Neural progenitor cell (in vitro differentiated cells): Measurements from ENCODE around the gene ZCCHC7. TPM values are rescaled to one million over a fixed set of nuclear protein-coding genes. Genes with fewer than 3 reads are reported as not detected.
A peak's percentile ranks its signal among the peaks of the same experiment; 100 is the strongest.

Source experiments
- DNase-seq: peaks from one replicate; pipeline ENCODE4 v3.0.0-alpha.2; 2016; ENCODE audit warnings: low spot score
- H2AFZ ChIP-seq: fragments of 200-600 bp; sonication (generic); replicated peaks from 2 replicates; pipeline ENCODE4 v1.6.1; 2016; ENCODE audit warnings: antibody characterized with exemption
- H3F3A ChIP-seq: fragments of 200-600 bp; sonication (generic); 2 replicates; pipeline ENCODE4 v1.6.1; 2016; ENCODE audit warnings: antibody characterized with exemption, low read depth
- H3K27ac ChIP-seq: fragments of 200-600 bp; sonication (generic); 2 replicates; pipeline ENCODE4 v1.5.1; 2016; ENCODE audit warnings: mild to moderate bottlenecking
- H3K27me3 ChIP-seq: fragments of 200-600 bp; sonication (generic); 2 replicates; pipeline ENCODE4 v1.6.1; 2016; ENCODE audit warnings: mild to moderate bottlenecking, moderate library complexity
- H3K36me3 ChIP-seq: fragments of 200-600 bp; sonication (generic); 2 replicates; pipeline ENCODE4 v1.5.1; 2016
- H3K4me1 ChIP-seq: fragments of 200-600 bp; sonication (generic); 2 replicates; pipeline ENCODE4 v1.6.1; 2016; ENCODE audit warnings: mixed run types
- H3K4me2 ChIP-seq: fragments of 200-600 bp; sonication (generic); 2 replicates; pipeline ENCODE4 v1.6.1; 2016
- H3K4me3 ChIP-seq: fragments of 200-600 bp; sonication (generic); 2 replicates; pipeline ENCODE4 v1.5.1; 2016
- H3K79me2 ChIP-seq: fragments of 200-600 bp; sonication (generic); 2 replicates; pipeline ENCODE4 v1.6.1; 2016; ENCODE audit warnings: low read depth
- H3K9ac ChIP-seq: fragments of 200-600 bp; sonication (generic); 2 replicates; pipeline ENCODE4 v1.6.1; 2016
- H3K9me3 ChIP-seq: fragments of 200-600 bp; sonication (generic); 2 replicates; pipeline ENCODE4 v1.5.1; 2016; ENCODE audit warnings: low read depth
- H4K20me1 ChIP-seq: fragments of 200-600 bp; sonication (generic); 2 replicates; pipeline ENCODE4 v1.6.1; 2016; ENCODE audit warnings: low read depth
- H3K27ac Mint-ChIP-seq: 3 replicates; pipeline ENCODE4 v1.8.0; 2021; ENCODE audit warnings: mixed read lengths
- H3K27me3 Mint-ChIP-seq: 2 replicates; pipeline ENCODE4 v1.8.0; 2022; ENCODE audit warnings: low read depth, mild to moderate bottlenecking, inconsistent platforms, moderate library complexity, mixed read lengths; ENCODE audit not compliant: insufficient read depth
- H3K36me3 Mint-ChIP-seq: 3 replicates; pipeline ENCODE4 v1.8.0; 2021; ENCODE audit warnings: mixed read lengths
- H3K4me1 Mint-ChIP-seq: 3 replicates; pipeline ENCODE4 v1.8.0; 2021; ENCODE audit warnings: mixed read lengths
- H3K4me3 Mint-ChIP-seq: 3 replicates; pipeline ENCODE4 v1.8.0; 2021; ENCODE audit warnings: mild to moderate bottlenecking, moderate library complexity, mixed read lengths
- H3K9me3 Mint-ChIP-seq: 3 replicates; pipeline ENCODE4 v1.8.0; 2020; ENCODE audit warnings: mixed read lengths
- EZH2 ChIP-seq: fragments of 200-600 bp; sonication (generic); IDR thresholded peaks from 2 replicates; pipeline ENCODE4 v1.6.1; 2017; ENCODE audit warnings: antibody characterized with exemption, mild to moderate bottlenecking, moderate library complexity
- EZH2phosphoT487 ChIP-seq: fragments of 200-600 bp; sonication (generic); IDR thresholded peaks from 2 replicates; pipeline ENCODE4 v1.6.1; 2017; ENCODE audit warnings: antibody characterized with exemption
- total RNA-seq: library from RNA; depleted of rRNA; stranded (reverse); fragments of >200 nt; gene quantifications from 2 replicates; pipeline ENCODE4 v1.2.3, GENCODE V29; 2015; ENCODE audit warnings: low replicate concordance
- TF ChIP-seq, protein P1 (sequence below): fragments of 200-600 bp; sonication (generic); IDR thresholded peaks from 2 replicates; pipeline ENCODE4 v1.5.1; 2017; ENCODE audit warnings: antibody characterized with exemption, mild to moderate bottlenecking

ZCCHC7 gene
- total RNA-seq, 1 donor from 2014 or later, result 27.6 TPM

DNA sequence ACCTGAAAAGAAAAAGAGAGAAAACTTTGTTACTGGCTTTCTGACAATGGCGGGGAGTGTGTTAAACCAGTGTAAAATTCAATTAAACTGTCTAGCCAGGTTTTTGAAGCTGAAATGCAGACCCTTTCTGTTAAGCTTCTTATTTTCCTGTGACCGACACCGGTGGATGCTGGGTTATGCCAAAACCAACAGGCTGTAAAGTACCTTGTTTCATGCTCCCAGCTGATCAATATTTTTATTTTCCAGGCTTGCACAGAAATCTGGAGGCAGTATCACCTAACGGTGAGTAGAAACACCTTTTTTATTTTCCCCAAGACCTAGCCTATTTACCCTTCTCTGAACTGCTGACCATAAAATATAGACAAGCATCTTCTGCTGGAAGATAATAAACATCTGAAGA is 207.2 kb downstream of the ZCCHC7 start:
- peak overlapping the region; percentile 2 for H3K27ac Mint-ChIP-seq
- Histone ChIP-seq H3F3A (peaks cover 30% of the 10 kb centered on the region), H3K9ac (no peak overlapping the region), H3K9me3 (no peaks in the 10 kb centered on the region), H3K27ac (no peak overlapping the region), H3K79me2 (no peaks in the 10 kb centered on the region), H2AFZ (no peak overlapping the region), H3K27me3 (no peaks in the 10 kb centered on the region), H3K36me3 (no peaks in the 10 kb centered on the region), H3K4me1 (no peaks in the 10 kb centered on the region), H3K4me3 (no peak overlapping the region), H4K20me1 (peaks cover 21% of the 10 kb centered on the region), H3K4me2 (no peak overlapping the region)
- no peaks in the 10 kb centered on the region for H3K36me3 Mint-ChIP-seq
- H3K27me3 Mint-ChIP-seq, result no peaks in the 10 kb centered on the region
- H3K4me1 Mint-ChIP-seq, result peaks cover 64% of the 10 kb centered on the region
- no peaks in the 10 kb centered on the region for H3K9me3 Mint-ChIP-seq
- H3K4me3 Mint-ChIP-seq, result no peak overlapping the region
- no peak for DNase-seq
- TF ChIP-seq, protein P1, sequence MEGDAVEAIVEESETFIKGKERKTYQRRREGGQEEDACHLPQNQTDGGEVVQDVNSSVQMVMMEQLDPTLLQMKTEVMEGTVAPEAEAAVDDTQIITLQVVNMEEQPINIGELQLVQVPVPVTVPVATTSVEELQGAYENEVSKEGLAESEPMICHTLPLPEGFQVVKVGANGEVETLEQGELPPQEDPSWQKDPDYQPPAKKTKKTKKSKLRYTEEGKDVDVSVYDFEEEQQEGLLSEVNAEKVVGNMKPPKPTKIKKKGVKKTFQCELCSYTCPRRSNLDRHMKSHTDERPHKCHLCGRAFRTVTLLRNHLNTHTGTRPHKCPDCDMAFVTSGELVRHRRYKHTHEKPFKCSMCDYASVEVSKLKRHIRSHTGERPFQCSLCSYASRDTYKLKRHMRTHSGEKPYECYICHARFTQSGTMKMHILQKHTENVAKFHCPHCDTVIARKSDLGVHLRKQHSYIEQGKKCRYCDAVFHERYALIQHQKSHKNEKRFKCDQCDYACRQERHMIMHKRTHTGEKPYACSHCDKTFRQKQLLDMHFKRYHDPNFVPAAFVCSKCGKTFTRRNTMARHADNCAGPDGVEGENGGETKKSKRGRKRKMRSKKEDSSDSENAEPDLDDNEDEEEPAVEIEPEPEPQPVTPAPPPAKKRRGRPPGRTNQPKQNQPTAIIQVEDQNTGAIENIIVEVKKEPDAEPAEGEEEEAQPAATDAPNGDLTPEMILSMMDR, result no peak
- TF ChIP-seq EZH2 (no peak), EZH2phosphoT487 (no peak)

DNA sequence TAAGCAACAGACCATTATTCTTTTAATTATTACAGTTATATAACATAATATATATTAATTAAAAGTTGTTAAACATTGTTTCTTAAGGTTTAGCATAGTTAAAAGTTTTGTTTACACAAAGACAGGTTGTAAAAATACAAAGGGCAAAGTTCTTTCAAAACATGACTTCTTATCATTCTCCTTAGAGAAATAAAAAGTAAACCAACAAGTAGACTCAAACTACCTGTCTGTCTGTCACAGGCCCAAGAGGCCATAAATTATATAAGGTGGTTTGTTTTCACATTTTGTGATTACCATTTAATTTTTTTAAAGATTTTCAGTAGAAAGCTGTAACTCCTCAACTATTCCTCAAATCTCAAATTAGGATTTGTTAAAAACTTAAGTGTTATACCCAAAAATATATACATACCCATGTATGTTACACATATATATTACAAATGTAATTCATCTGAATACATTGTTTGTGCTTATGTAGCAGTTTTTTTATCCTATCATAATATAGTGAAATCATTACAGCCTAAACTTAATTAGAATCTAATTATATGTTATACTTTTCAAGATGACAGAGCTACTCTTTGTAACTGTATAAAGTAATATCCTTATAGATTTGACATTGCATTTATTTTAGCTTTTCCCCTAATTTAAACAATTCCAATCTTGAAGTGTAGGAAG is 208.3 kb downstream of the ZCCHC7 start:
- H3K4me1 Mint-ChIP-seq, result peaks cover 52% of the 10 kb centered on the region
- TF ChIP-seq EZH2phosphoT487 (no peak), EZH2 (no peak)
- TF ChIP-seq, protein P1, result no peak
- Histone ChIP-seq H3K27ac (no peak overlapping the region), H3K4me2 (no peak overlapping the region), H3K9me3 (no peaks in the 10 kb centered on the region), H3K4me1 (no peaks in the 10 kb centered on the region), H3F3A (peaks cover 30% of the 10 kb centered on the region), H3K36me3 (no peaks in the 10 kb centered on the region), H4K20me1 (peaks cover 21% of the 10 kb centered on the region), H3K4me3 (no peak overlapping the region), H3K27me3 (no peaks in the 10 kb centered on the region), H2AFZ (no peak overlapping the region), H3K9ac (no peak overlapping the region), H3K79me2 (no peaks in the 10 kb centered on the region)
- H3K9me3 Mint-ChIP-seq, result no peaks in the 10 kb centered on the region
- H3K27ac Mint-ChIP-seq, result no peak overlapping the region
- no peak overlapping the region for H3K4me3 Mint-ChIP-seq
- DNase-seq, result no peak
- H3K36me3 Mint-ChIP-seq, result no peaks in the 10 kb centered on the region
- no peaks in the 10 kb centered on the region for H3K27me3 Mint-ChIP-seq

DNA sequence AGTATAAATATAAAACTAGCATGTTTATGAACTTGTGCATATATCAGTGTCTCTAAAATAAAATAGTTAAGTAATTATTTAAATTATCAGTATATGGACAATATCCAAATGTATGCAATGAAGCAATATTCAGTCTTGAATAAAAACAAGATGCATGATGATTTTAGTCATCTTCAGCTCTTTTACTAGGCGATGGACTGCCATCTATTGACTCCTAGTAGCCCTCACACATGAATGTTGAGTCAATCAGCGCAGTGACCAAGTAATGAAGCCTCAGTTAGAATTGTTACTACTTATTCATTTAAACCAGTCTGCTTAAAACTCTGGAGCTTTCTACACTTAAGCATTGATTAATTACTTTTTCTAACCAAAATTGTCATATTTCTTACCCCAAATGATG is 209.2 kb downstream of the ZCCHC7 start:
- Histone ChIP-seq H3K4me3 (no peak overlapping the region), H3K9me3 (no peaks in the 10 kb centered on the region), H4K20me1 (peaks cover 14% of the 10 kb centered on the region), H3K4me2 (no peak overlapping the region), H3K4me1 (no peaks in the 10 kb centered on the region), H3K27ac (no peak overlapping the region), H3K9ac (no peak overlapping the region), H3K27me3 (no peaks in the 10 kb centered on the region), H3K36me3 (no peaks in the 10 kb centered on the region), H3F3A (peaks cover 35% of the 10 kb centered on the region), H3K79me2 (no peaks in the 10 kb centered on the region), H2AFZ (no peak overlapping the region)
- DNase-seq, result peak; percentile 27
- Mint-ChIP-seq H3K4me1 (peaks cover 43% of the 10 kb centered on the region), H3K36me3 (no peaks in the 10 kb centered on the region), H3K4me3 (no peak overlapping the region), H3K27me3 (no peaks in the 10 kb centered on the region), H3K9me3 (no peaks in the 10 kb centered on the region), H3K27ac (no peak overlapping the region)
- TF ChIP-seq, protein P1, result peak; percentile 50
- no peak for TF ChIP-seq EZH2
- TF ChIP-seq EZH2phosphoT487, result no peak
